ENCODE results near the gene SERINC2. TPM values are rescaled to one million over a fixed set of nuclear protein-coding genes. Genes with fewer than 3 reads are reported as not detected.

The SERINC2 gene
- total and polyA plus RNA-seq, 4 donors: 4.9 to 66.4 (median 38.7) TPM

- Histone ChIP-seq H3K4me1 (ENCODE audit: control insufficient read depth in 4 of 4, insufficient read depth in 4 of 4, low read length in 3 of 4) (peaks cover 9 to 20% (median 17%) of the 10 kb centered on the region in 4 donors), H3K9me3 (ENCODE audit: control insufficient read depth in 4 of 4, low read length in 3 of 4) (no peaks in the 10 kb centered on the region), H3K9ac (ENCODE audit: low read depth in 1 of 2, low read length in 2 of 2) (no peak overlapping the region), H3K36me3 (ENCODE audit: control insufficient read depth in 4 of 4, insufficient read depth in 3 of 4, low read depth in 1 of 4, low read length in 3 of 4) (no peaks in the 10 kb centered on the region), H3K27ac (ENCODE audit: low read depth in 1 of 2, low read length in 2 of 2) (no peak overlapping the region), H3K4me3 (ENCODE audit: low read depth in 1 of 3, low read length in 3 of 3) (no peak overlapping the region), H3K27me3 (ENCODE audit: control insufficient read depth in 4 of 4, insufficient read depth in 4 of 4, low read length in 3 of 4) (no peaks in the 10 kb centered on the region)
- TF ChIP-seq SP1 (IDR thresholded peaks at IDR 0.05): no peak
- TF ChIP-seq RXRA (IDR thresholded peaks at IDR 0.05): no peak
- TF ChIP-seq, protein P1, sequence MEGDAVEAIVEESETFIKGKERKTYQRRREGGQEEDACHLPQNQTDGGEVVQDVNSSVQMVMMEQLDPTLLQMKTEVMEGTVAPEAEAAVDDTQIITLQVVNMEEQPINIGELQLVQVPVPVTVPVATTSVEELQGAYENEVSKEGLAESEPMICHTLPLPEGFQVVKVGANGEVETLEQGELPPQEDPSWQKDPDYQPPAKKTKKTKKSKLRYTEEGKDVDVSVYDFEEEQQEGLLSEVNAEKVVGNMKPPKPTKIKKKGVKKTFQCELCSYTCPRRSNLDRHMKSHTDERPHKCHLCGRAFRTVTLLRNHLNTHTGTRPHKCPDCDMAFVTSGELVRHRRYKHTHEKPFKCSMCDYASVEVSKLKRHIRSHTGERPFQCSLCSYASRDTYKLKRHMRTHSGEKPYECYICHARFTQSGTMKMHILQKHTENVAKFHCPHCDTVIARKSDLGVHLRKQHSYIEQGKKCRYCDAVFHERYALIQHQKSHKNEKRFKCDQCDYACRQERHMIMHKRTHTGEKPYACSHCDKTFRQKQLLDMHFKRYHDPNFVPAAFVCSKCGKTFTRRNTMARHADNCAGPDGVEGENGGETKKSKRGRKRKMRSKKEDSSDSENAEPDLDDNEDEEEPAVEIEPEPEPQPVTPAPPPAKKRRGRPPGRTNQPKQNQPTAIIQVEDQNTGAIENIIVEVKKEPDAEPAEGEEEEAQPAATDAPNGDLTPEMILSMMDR (IDR thresholded peaks at IDR 0.05; ENCODE audit: low read depth, low read length, missing input control): no peak
- TF ChIP-seq YY1 (IDR thresholded peaks at IDR 0.05): no peak
- no peak for DNase-seq (ENCODE audit: low spot score)
- 87% methylated on average over 8 of the region's 8 CpGs for WGBS
Measured at GRCh38 chr1:31376375-31377134, 36.5 kb upstream of the SERINC2 start.

DNA sequence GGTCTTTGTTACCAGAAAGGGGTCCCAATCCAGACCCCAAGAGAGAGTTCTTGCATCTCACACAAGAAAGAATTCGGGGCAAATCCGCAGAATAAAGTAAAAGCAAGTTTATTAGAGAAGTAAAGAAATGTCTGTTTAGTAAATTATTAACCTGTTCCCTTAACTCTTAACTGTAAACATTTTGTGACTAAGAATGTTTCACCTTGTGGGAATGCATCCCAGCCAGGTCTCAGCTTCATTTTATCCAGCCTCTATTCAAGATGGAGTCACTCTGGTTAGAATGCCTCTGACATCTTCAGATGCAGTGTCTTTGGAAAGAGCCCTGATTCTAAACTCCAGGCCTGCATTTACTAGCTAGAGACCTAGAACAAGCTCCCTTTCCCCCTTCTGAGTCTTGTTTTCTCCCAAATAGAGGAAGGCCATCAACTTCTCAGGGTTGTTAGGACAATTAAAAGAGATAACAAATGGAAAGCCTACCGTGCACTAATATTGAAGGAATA, 35.6 kb upstream of the SERINC2 start:
- H3K4me1 ChIP-seq (ENCODE audit: control insufficient read depth in 4 of 4, insufficient read depth in 4 of 4, low read length in 3 of 4): peaks cover 6 to 11% (median 9%) of the 10 kb centered on the region in 4 donors

More for the DNA sequence above, 35.6 kb upstream of the SERINC2 start:
- Histone ChIP-seq H3K27me3 (ENCODE audit: control insufficient read depth in 4 of 4, insufficient read depth in 4 of 4, low read length in 3 of 4) (no peaks in the 10 kb centered on the region), H3K9ac (ENCODE audit: low read depth in 1 of 2, low read length in 2 of 2) (no peak overlapping the region), H3K27ac (ENCODE audit: low read depth in 1 of 2, low read length in 2 of 2) (no peak overlapping the region), H3K4me3 (ENCODE audit: low read depth in 1 of 3, low read length in 3 of 3) (no peak overlapping the region), H3K36me3 (ENCODE audit: control insufficient read depth in 4 of 4, insufficient read depth in 3 of 4, low read depth in 1 of 4, low read length in 3 of 4) (no peaks in the 10 kb centered on the region), H3K9me3 (ENCODE audit: control insufficient read depth in 4 of 4, low read length in 3 of 4) (no peaks in the 10 kb centered on the region)
- 90% methylated on average over 3 of the region's 3 CpGs for WGBS
- TF ChIP-seq JUND (IDR thresholded peaks at IDR 0.05) (no peak), HNF4A (conservative IDR thresholded peaks at IDR 0.05) (no peak), ZBTB33 (IDR thresholded peaks at IDR 0.05) (no peak), FOXA2 (IDR thresholded peaks at IDR 0.05) (no peak), GABPA (IDR thresholded peaks at IDR 0.05 in 1 of 2, conservative IDR thresholded peaks at IDR 0.05 in 1 of 2) (no peak), SP1 (IDR thresholded peaks at IDR 0.05) (no peak), FOXA1 (IDR thresholded peaks at IDR 0.05) (no peak), ATF3 (IDR thresholded peaks at IDR 0.05) (no peak), NR2F2 (IDR thresholded peaks at IDR 0.05) (no peak), YY1 (IDR thresholded peaks at IDR 0.05) (no peak), RXRA (IDR thresholded peaks at IDR 0.05) (no peak), TAF1 (conservative IDR thresholded peaks at IDR 0.05) (no peak), RAD21 (IDR thresholded peaks at IDR 0.05) (no peak), REST (IDR thresholded peaks at IDR 0.05) (no peak)
- TF ChIP-seq, protein P1 (IDR thresholded peaks at IDR 0.05; ENCODE audit: low read depth, low read length, missing input control): no peak
- TF ChIP-seq, protein P2, sequence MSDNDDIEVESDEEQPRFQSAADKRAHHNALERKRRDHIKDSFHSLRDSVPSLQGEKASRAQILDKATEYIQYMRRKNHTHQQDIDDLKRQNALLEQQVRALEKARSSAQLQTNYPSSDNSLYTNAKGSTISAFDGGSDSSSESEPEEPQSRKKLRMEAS (IDR thresholded peaks at IDR 0.05): no peak
- no peak for DNase-seq (ENCODE audit: low spot score)

All from liver (tissue), 9 donors.